ENCODE results near the gene EIF3K.
A peak's percentile ranks its signal among the peaks of the same experiment; 100 is the strongest.
"Not testable (repeated sequence)": the region's sequence is repeated elsewhere in the genome, so short reads cannot be mapped to it uniquely, and the experiment has no call there.

EIF3K gene
- 101 to 151 reads per million in 2 donors for total RNA-seq

DNA sequence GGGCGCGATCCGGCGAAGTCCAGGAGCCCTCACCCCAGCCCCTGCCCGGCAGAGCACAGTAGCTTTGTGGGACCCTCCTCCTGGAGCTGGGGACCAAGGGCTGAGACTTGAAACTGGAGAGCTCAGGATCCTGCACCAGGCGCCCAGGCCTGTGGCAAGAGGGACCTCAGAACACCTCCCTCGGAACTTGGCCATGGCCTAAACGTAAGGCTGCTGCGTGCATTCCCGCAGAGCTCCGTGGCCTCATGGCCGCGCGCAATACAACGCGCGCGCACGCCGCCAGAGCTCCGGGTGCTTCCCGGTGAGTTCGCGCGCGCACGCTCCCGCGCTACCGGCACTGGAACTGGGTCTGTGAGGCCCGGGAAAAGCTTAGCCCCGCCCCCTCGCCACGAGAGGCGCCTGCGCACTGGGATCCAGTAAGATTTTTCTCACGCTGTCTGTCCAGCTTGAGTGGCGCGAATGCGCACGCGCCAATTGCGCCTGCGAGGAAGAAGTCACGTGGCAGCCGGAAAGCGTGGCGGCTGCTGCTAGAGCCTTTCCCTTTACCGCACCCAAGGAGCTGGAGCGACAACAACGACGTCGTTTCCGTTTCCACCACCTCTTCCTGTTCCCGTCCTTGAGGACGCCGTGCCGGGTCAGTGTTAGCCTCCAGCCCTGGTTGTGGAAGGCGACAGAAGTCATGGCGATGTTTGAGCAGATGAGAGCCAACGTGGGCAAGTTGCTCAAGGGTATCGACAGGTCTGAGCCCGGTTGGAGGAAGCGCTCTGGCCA, at the start of gene EIF3K:
Gene EIF3K (plus strand): TSS at position 599 of the 771 bp plus-strand sequence. CDS start 81 bp downstream, at position 680.
- peak; percentile 95 to 99 (median 96) for DNase-seq

- no peak for DNase-seq
These were observed 49.5 kb upstream of the EIF3K start for GRCh38 chr19:38569368-38569983.

DNA sequence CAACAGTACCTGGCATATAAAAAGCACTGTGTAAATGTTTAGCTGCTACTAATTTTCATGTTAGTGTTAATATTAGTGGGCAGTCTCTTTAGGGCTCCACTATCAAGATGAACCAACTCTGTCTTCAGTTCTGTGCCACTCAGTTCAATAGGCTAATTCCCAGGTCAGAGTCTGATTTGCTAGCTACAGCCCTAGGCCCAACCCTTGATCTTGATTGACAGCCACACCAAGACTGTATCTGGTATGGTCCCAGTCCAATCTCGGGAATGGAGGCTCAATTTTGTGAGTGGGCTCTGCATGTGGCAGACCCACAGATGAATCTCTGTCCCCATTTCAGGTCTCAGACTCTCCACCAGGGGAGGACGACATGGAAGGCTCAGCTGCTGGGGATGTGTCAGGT, 47.3 kb upstream of the EIF3K start:
- DNase-seq = no peak

- no peak for DNase-seq
These were observed 41.2 kb upstream of the EIF3K start for GRCh38 chr19:38577826-38578225.

DNA sequence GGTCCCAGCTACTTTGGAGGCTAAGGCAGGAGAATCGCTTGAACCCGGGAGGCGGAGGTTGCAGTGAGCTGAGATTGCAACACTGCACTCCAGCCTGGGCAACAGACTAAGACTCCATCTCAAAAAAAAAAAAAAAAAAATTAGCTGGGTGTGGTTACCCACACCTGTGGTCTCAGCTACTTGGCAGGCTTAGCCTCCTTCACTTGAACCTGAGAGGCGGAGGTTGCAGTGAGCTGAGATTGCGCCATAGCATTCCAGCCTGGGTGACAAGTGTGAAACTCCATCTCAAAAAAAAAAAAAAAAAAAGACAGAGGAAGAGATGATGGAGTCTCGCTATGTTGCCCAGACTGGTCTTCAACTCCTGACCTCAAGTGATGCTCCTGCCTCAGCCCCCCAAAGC, 39.7 kb upstream of the EIF3K start:
- DNase-seq = peak in 2 of 5 experiments; percentile 59 to 69

DNA sequence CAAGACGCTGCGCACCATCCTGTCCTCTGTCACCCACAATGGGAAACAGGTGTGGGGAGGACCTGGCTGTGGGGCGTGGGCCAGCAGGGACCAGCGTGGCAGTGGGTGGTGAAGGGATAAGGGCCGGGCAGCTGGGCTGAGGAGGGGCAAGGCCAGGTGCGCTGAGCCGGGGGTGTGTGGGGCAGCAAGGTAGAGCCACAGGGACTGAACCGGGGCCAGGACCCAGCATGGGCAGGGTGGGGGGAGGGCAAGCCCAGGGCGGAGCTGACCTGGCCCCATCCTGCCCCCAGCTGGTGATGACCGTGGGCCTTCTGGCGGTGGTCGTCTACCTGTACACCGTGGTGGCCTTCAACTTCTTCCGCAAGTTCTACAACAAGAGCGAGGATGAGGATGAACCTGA, 38.9 kb upstream of the EIF3K start:
- DNase-seq = no peak

DNA sequence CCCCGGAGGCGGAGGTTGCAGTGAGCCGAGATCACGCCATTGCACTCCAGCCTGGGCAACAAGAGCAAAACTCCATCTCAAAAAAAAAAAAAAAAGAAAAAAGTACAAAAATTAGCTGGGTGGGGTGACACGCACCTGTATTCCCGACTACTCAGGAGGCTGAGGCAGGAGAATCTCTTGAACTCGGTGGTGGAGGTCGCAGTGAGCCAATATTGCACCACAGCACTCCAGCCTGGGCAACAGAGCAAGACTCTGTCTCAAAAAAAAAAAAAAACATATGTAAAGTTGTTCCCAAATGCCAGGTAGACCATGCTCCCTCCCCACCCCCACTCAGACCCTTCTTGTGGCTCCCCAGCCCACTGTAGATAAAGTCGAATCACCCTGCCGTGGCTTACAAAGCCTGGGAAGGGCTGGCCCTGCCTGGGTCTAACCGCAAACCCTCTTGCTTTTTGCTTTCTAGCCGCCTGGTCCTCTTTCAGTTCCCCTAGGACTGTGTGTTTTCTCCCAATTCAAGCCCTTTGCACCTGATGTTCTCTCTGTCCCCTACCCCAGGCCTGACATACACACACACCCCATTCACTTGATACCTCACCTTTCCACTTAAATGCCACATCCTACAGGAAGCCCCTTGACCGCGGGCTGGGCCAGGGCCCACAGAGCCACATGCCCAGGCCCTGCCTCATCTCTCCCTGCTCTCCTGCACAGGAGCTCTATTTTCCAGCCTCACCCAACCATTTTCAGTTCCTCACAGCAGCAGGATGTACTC, 35.6 kb upstream of the EIF3K start:
- DNase-seq = peak in 1 of 5 experiments; percentile 41

DNA sequence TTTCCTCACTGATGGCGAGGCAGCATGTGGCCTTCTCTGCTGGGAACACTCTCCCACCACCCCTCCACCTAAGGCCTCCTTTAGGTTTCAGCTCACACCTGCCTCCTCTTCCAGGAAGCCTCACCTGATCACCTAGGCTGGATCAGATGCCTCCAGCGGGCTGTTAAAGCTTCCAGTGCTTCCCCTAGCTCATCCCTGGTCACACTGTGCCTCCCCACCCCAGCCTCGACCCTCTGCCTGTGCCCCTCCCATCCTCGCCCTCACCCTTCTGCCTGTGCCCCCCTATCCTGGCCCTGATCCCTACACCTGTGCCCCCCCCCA, 35.0 kb upstream of the EIF3K start:
- DNase-seq = no peak

DNA sequence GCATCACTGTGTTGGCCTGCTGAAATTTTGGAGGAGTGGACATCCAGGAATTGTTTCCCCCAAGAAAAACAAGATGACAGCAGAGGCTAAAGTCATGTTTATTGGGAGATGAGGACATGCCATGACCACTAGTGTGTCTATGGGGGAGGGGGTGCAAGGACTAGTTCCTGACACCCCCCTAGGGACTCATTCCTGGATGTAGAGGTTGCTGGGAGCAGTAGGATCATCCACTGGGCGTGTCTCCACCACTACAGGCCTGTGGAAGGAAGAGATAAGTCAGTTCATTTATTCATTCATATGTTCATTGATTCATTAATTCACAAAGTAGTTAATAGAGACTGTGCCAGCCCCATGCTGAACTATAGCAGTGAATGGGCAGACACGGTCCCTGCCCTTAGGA, 31.4 kb upstream of the EIF3K start:
- no peak for DNase-seq

DNA sequence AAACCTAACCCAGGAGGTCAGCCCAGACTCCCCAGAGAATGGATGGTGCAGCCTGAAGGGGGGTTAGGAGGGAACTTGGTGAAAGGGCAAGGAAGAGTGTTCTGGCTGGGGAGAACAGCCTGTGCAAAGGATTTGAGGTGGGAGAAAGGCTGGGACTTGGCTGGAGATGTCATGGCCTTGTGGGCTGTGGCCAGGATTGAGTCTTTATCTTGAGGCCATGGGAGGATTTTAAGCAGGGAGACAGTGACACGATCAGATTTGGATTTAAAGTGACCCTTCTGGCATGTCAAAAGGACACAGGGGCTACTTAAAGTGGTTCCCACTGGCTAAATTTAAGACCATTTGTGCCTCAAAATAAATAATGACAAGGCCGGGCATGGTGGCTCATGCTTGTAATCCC, 30.9 kb upstream of the EIF3K start:
- DNase-seq = no peak

- DNase-seq = no peak
These were observed 26.0 kb upstream of the EIF3K start for GRCh38 chr19:38592940-38593339.

GRCh38 chr19:38596057-38596981, 22.7 kb upstream of the EIF3K start:
- peak in 2 of 5 experiments; percentile 24 to 30 for DNase-seq

GRCh38 chr19:38597075-38597474, 21.9 kb upstream of the EIF3K start:
- no peak for DNase-seq

- DNase-seq = no peak
These were observed 19.3 kb upstream of the EIF3K start for GRCh38 chr19:38599722-38600121.

DNA sequence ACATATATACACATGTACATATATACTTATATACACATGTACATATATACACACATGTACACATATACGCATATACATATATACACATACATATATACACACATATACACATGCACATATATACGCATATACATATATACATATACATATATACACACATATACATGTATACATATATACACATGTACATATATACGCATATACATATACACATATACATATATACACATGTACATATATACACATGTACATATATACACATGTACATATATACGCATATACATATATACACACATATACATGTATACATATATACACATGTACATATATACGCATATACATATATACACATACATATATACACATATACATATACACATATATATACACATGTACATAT, 16.1 kb upstream of the EIF3K start:
- DNase-seq = not testable (repeated sequence)

- no peak for DNase-seq
These were observed 12.9 kb upstream of the EIF3K start for GRCh38 chr19:38606131-38606530.

DNA sequence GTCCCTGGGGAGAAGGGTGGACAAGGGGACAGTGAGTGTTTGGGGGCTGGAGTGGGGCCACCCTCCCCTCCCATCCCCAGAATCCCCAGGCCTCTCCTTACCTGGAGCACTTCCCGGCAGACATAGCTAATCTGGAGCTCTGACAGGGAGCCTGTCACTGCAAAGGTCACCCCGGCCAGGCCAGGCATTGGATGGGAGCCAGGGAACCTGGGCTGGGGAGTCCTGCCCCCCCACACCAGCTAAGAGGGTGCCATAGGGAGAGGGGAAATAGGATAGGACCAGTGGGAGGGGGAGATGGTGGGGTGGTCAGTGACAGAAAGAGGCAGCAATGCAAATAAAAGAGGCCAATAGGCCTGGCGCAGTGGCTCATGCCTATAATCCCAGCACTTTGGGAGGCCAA, 4.7 kb upstream of the EIF3K start:
- no peak for DNase-seq

GRCh38 chr19:38615007-38615581, 3.9 kb upstream of the EIF3K start:
- DNase-seq = no peak

DNA sequence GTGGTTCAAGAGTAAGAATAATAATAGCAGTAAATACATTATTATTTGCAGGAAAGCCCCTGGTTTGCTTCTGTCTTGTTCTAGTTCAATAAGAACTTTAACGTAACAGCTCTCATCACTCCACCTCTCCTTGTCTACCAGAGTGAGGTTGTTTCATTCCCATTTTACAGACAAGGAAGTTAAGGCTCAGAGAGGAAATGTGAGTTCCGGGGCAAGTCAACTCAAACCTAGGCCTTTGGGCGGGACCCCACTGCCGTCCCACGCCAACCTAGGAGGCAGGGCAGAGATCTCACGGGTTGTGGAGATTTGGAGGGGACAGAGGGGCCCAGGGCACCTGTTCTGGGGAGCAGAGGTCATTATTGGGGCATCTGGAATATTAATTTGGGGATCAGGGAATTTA, 2.7 kb upstream of the EIF3K start:
- peak in 1 of 5 experiments; percentile 47 for DNase-seq

DNA sequence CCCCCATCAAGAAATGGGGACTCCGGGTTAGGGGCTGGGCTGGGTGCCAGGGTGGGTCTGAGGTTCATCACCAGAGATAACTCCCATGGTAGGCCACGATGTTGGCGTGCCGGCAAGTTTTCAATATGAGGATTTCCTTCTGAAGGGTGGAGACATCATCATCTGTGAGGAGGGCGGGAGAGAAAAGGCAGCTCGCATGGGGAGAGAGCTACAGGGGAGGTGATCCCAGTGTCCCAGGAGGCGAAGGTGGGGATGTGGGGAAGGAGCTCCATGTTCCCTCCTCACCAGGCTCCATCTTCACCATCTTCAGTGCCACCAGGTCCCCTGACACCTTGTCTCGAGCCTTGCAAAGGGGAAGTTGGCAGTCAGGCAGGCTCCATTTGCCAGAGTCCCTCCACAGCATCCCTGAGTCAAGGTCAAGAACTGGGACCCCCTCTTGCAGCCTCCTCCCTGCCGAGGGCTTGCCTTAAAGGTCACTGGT, 1.7 kb upstream of the EIF3K start:
- peak in 1 of 5 experiments; percentile 43 for DNase-seq

- peak; percentile 40 to 90 (median 44) for DNase-seq
These were observed 1.0 kb upstream of the EIF3K start, which contains the start of gene MAP4K1 for GRCh38 chr19:38617764-38618589. Gene MAP4K1 (minus strand): TSS chr19:38617953. CDS start chr19:38617895, 58 bp downstream.

All from T-helper 2 cell (primary cell).